Measurements from ENCODE around the gene DNAAF8.
"Not testable (repeated sequence)": the region's sequence is repeated elsewhere in the genome, so short reads cannot be mapped to it uniquely, and the experiment has no call there.

Gene DNAAF8

GRCh38 chr16:4724661-4725270 lies 9.6 kb upstream of the DNAAF8 start:
- no peak for DNase-seq

- DNase-seq: no peak
Observed at GRCh38 chr16:4726616-4727015, 7.7 kb upstream of the DNAAF8 start.

- DNase-seq: no peak
Observed at GRCh38 chr16:4728676-4729075, 5.7 kb upstream of the DNAAF8 start.

- no peak for DNase-seq
Observed at GRCh38 chr16:4729876-4730275, 4.5 kb upstream of the DNAAF8 start.

- no peak for DNase-seq
Observed at GRCh38 chr16:4733211-4733742, 1.1 kb upstream of the DNAAF8 start.

- no peak for DNase-seq
Observed at GRCh38 chr16:4733747-4734062, 632 bp upstream of the DNAAF8 start.

GRCh38 chr16:4734730-4735535 lies 596 bp downstream of the DNAAF8 start:
- peak; percentile 70 for DNase-seq

GRCh38 chr16:4736546-4736945 lies 2.2 kb downstream of the DNAAF8 start:
- no peak for DNase-seq

- DNase-seq: no peak
Observed at GRCh38 chr16:4737545-4737944, 3.2 kb downstream of the DNAAF8 start.

GRCh38 chr16:4738370-4738769 lies 4.0 kb downstream of the DNAAF8 start:
- DNase-seq: not testable (repeated sequence)

- no peak for DNase-seq
Observed at GRCh38 chr16:4743226-4743878, 9.0 kb downstream of the DNAAF8 start.

GRCh38 chr16:4744555-4745273 lies 10.4 kb downstream of the DNAAF8 start:
- no peak for DNase-seq

GRCh38 chr16:4745274-4745569 lies 10.9 kb downstream of the DNAAF8 start:
- no peak for DNase-seq

- DNase-seq: no peak
Observed at GRCh38 chr16:4746215-4746614, 11.9 kb downstream of the DNAAF8 start.

GRCh38 chr16:4746991-4747574 lies 12.7 kb downstream of the DNAAF8 start:
- no peak for DNase-seq

- no peak for DNase-seq
Observed at GRCh38 chr16:4747906-4748681, 13.8 kb downstream of the DNAAF8 start.

GRCh38 chr16:4748682-4749411 lies 14.5 kb downstream of the DNAAF8 start:
- DNase-seq: no peak

- no peak for DNase-seq
Observed at GRCh38 chr16:4749700-4750257, 15.4 kb downstream of the DNAAF8 start.

- no peak for DNase-seq
Observed at GRCh38 chr16:4750896-4751295, 16.6 kb downstream of the DNAAF8 start.

GRCh38 chr16:4752351-4753100 lies 18.2 kb downstream of the DNAAF8 start:
- no peak for DNase-seq
